PC-9 (cell line): ENCODE results near the gene RABIF. TPM values are rescaled to one million over a fixed set of nuclear protein-coding genes. Genes with fewer than 3 reads are reported as not detected.

ENCODE experiments used
- BruUV-seq: library from RNA; stranded (reverse); fragments of 400-500 nt; replicated peaks from 2 replicates; lab custom pipeline; 2021; lab: Mats Ljungman, UMichigan
- CTCF ChIA-PET: fragments of 300-600 bp; sonication (Branson Sonifier 250); formaldehyde crosslinking; loops from one replicate; lab custom pipeline; 2022; ENCODE audit warnings: antibody characterized with exemption; lab: Charles Lee
- POLR2A ChIA-PET: fragments of 300-600 bp; sonication (Branson Sonifier 250); formaldehyde crosslinking; loops from one replicate; lab custom pipeline; 2022; ENCODE audit warnings: antibody characterized with exemption; ENCODE audit not compliant: unreplicated experiment; lab: Charles Lee
- DNase-seq, 2 experiments: peaks; one replicate each; pipeline versions ENCODE4 v3.0.0 to v3.0.0-alpha.2; 2015 to 2022; ENCODE audit warnings: mixed read lengths in 1 of 2
- H2AFZ ChIP-seq: fragments of 200-600 bp; sonication (generic); 2 replicates; pipeline ENCODE4 v1.8.1; 2017; ENCODE audit warnings: antibody characterized with exemption
- H3F3A ChIP-seq: fragments of 200-600 bp; sonication (generic); 2 replicates; pipeline ENCODE4 v1.8.1; 2017; ENCODE audit warnings: antibody characterized with exemption, mild to moderate bottlenecking, low read depth; ENCODE audit not compliant: insufficient read depth
- H3K27ac ChIP-seq: fragments of 200-600 bp; sonication (generic); 2 replicates; pipeline ENCODE4 v1.6.1; 2016; ENCODE audit warnings: mixed run types
- H3K27me3 ChIP-seq: fragments of 200-600 bp; sonication (generic); 2 replicates; pipeline ENCODE4 v1.6.1; 2016; ENCODE audit warnings: low read depth, mixed run types; ENCODE audit not compliant: insufficient read depth
- H3K36me3 ChIP-seq: fragments of 200-600 bp; sonication (generic); 2 replicates; pipeline ENCODE4 v1.6.1; 2016; ENCODE audit warnings: low read depth, mixed run types
- H3K4me1 ChIP-seq: fragments of 200-600 bp; sonication (generic); replicated peaks from 2 replicates; pipeline ENCODE4 v1.6.1; 2016; ENCODE audit warnings: mixed run types; ENCODE audit not compliant: insufficient read depth
- H3K4me2 ChIP-seq: fragments of 200-600 bp; sonication (generic); 2 replicates; pipeline ENCODE4 v1.6.1; 2017; ENCODE audit warnings: mixed run types
- H3K4me3 ChIP-seq: fragments of 200-600 bp; sonication (generic); 2 replicates; pipeline ENCODE4 v1.6.1; 2016; ENCODE audit warnings: mixed run types
- H3K79me2 ChIP-seq: fragments of 200-600 bp; sonication (generic); 2 replicates; pipeline ENCODE4 v1.6.1; 2017; ENCODE audit warnings: low read depth, mixed run types
- H3K9me2 ChIP-seq: fragments of 200-600 bp; sonication (generic); 2 replicates; pipeline ENCODE4 v1.8.1; 2017; ENCODE audit warnings: mild to moderate bottlenecking; ENCODE audit not compliant: insufficient read depth
- H3K9me3 ChIP-seq: fragments of 200-600 bp; sonication (generic); 2 replicates; pipeline ENCODE4 v1.8.1; 2016; ENCODE audit warnings: low read depth; ENCODE audit not compliant: insufficient read depth
- H4K20me1 ChIP-seq: fragments of 200-600 bp; sonication (generic); 2 replicates; pipeline ENCODE4 v1.8.1; 2017; ENCODE audit not compliant: insufficient read depth
- EZH2 ChIP-seq: fragments of 200-600 bp; sonication (generic); IDR thresholded peaks from 2 replicates; pipeline ENCODE4 v1.8.0; 2017; ENCODE audit warnings: antibody characterized with exemption, low read depth
- intact Hi-C: fragments of 100-400 bp; cut with micrococcal nuclease; formaldehyde crosslinking; loops from one replicate; pipeline ENCODE4 v1.10.0; 2022; ENCODE audit not compliant: unreplicated experiment
- total RNA-seq: library from RNA; stranded (reverse); gene quantifications from 2 replicates; pipeline ENCODE4 v1.2.3, GENCODE V29; 2021
- TF ChIP-seq, protein P1 (sequence below): fragments of 200-600 bp; sonication (generic); conservative IDR thresholded peaks from 2 replicates; pipeline ENCODE4 v1.6.1; 2017; ENCODE audit warnings: mixed run types, antibody characterized with exemption, mild to moderate bottlenecking, moderate library complexity

The RABIF gene
- total RNA-seq, 1 experiment from 2014 or later = 10.9 TPM

DNA sequence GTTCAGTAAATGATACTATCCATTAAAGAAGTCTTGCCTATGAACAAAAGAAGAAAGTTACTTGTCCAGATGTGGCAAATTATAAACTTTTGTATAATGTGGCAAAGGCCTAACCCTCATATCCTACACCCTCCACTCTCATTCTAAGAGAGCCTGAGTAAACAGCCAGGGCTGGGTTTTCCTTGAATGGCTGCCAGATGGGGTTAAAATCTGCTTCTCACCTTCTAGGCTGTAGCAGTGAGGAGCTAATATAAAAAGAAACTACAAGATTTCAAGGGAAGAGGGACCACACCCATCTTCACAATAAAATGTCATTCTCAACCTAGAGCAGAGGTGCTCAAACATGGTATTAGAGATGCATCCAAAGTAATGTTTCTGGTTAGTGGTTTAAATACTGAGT lies 8.9 kb downstream of the RABIF start:
- peaks cover under 1% of the 10 kb centered on the region; the same call in 1 of the 2 replicates for H3K79me2 ChIP-seq
- TF ChIP-seq, protein P1, sequence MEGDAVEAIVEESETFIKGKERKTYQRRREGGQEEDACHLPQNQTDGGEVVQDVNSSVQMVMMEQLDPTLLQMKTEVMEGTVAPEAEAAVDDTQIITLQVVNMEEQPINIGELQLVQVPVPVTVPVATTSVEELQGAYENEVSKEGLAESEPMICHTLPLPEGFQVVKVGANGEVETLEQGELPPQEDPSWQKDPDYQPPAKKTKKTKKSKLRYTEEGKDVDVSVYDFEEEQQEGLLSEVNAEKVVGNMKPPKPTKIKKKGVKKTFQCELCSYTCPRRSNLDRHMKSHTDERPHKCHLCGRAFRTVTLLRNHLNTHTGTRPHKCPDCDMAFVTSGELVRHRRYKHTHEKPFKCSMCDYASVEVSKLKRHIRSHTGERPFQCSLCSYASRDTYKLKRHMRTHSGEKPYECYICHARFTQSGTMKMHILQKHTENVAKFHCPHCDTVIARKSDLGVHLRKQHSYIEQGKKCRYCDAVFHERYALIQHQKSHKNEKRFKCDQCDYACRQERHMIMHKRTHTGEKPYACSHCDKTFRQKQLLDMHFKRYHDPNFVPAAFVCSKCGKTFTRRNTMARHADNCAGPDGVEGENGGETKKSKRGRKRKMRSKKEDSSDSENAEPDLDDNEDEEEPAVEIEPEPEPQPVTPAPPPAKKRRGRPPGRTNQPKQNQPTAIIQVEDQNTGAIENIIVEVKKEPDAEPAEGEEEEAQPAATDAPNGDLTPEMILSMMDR = no peak
- TF ChIP-seq EZH2 = no peak
- ChIA-PET CTCF (no interaction called here), POLR2A (interaction anchor here (0.8 kb wide), 1 partner anchor 231 kb away, joined by 13 read pairs; no protein-coding TSS in a partner anchor)
- no peaks in the 10 kb centered on the region for H3K9me3 ChIP-seq
- H3K36me3 ChIP-seq = peaks cover 5% of the 10 kb centered on the region; the same call in 1 of the 2 replicates
- no peaks in the 10 kb centered on the region for H3K27me3 ChIP-seq
- BruUV-seq = no TSS peak
- H3K4me1 ChIP-seq = no peaks in the 10 kb centered on the region
- peaks cover 4% of the 10 kb centered on the region; the same call in 1 of the 2 replicates for H3F3A ChIP-seq
- H3K27ac ChIP-seq = no peak overlapping the region
- H2AFZ ChIP-seq = no peak overlapping the region
- no peak overlapping the region for H3K4me3 ChIP-seq
- intact Hi-C loops = no loop called here
- DNase-seq = no peak
- H3K9me2 ChIP-seq = no peaks in the 10 kb centered on the region
- H4K20me1 ChIP-seq = peaks cover 8% of the 10 kb centered on the region
- no peak overlapping the region for H3K4me2 ChIP-seq

DNA sequence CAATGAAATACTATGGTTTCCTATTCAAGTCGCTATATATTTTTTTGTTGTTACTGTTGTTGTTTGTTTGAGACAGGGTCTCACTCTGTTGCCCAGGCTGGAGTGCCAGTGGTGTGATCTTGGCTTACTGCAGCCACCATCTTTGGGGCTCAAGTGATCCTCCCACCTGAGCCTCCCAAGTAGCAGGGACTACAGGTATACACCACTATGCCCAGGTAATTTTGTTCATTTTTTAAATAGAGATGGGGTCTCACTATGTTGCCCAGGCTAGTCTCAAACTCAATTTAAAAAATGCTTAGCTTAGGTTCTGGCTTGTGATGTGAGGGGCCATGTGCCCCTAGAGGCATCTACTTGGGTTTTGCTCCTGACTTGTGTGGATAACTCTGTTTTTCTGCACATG lies 9.8 kb downstream of the RABIF start:
- BruUV-seq = no TSS peak
- ChIA-PET CTCF (no interaction called here), POLR2A (no interaction called here)
- no peak overlapping the region for H3K27ac ChIP-seq
- peaks cover 4% of the 10 kb centered on the region; the same call in 1 of the 2 replicates for H3F3A ChIP-seq
- no peak overlapping the region for H3K4me2 ChIP-seq
- no peaks in the 10 kb centered on the region for H3K9me3 ChIP-seq
- no peak for TF ChIP-seq EZH2
- TF ChIP-seq, protein P1 = no peak
- intact Hi-C loops = no loop called here
- no peaks in the 10 kb centered on the region for H3K4me1 ChIP-seq
- no peak overlapping the region for H3K4me3 ChIP-seq
- no peaks in the 10 kb centered on the region for H3K27me3 ChIP-seq
- no peaks in the 10 kb centered on the region for H3K79me2 ChIP-seq
- H3K36me3 ChIP-seq = peaks cover 5% of the 10 kb centered on the region; the same call in 1 of the 2 replicates
- H4K20me1 ChIP-seq = peaks cover 5% of the 10 kb centered on the region; the same call in 1 of the 2 replicates
- no peak overlapping the region for H2AFZ ChIP-seq
- no peaks in the 10 kb centered on the region for H3K9me2 ChIP-seq
- DNase-seq = no peak

DNA sequence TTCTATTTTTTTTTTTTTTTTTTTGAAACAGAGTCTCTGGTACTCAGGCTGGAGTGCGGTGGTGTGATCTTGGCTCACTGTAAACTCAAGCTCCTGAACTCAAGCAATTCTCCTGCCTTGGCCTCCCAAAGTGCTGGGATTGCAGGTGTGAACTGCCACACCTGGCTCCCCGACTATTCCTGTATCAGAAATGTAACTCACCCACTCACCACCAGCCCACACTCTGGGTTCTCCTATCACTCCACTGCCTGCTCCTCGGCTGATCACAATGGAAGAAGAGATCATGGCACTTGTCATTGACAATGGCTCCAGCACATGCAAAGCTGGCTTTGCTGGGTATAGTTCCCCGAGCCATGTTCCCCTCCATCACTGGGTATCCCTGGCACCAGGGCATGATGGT lies 15.9 kb downstream of the RABIF start:
- no peaks in the 10 kb centered on the region for H3K79me2 ChIP-seq
- no peaks in the 10 kb centered on the region for H3K27me3 ChIP-seq
- H3K4me1 ChIP-seq = no peaks in the 10 kb centered on the region; the same call in 1 of the 2 replicates
- no peaks in the 10 kb centered on the region for H3K9me3 ChIP-seq
- H3K4me2 ChIP-seq = no peak overlapping the region
- ChIA-PET CTCF (no interaction called here), POLR2A (interaction anchor here (0.5 to 0.6 kb wide), 3 partner anchors 12 to 70 kb away, joined by 3 to 36 read pairs (median 4); no protein-coding TSS in a partner anchor)
- intact Hi-C loops = no loop called here
- no peak overlapping the region for H2AFZ ChIP-seq
- no peak for DNase-seq
- no peak overlapping the region for H3K27ac ChIP-seq
- no peaks in the 10 kb centered on the region for H3K36me3 ChIP-seq
- no peaks in the 10 kb centered on the region for H3K9me2 ChIP-seq
- 0 out of 2 replicates have a peak, but pooled peaks cover 4% of the 10 kb centered on the region for H3F3A ChIP-seq
- no peaks in the 10 kb centered on the region for H4K20me1 ChIP-seq
- TF ChIP-seq EZH2 = no peak
- TF ChIP-seq, protein P1 = no peak
- no peak overlapping the region for H3K4me3 ChIP-seq
- no TSS peak for BruUV-seq
